Fibroblast of skin of left quadriceps (primary cell): ENCODE results near the gene MEIOSIN.
A peak's percentile ranks its signal among the peaks of the same experiment; 100 is the strongest.

ENCODE experiments used
- DNase-seq, 2 experiments: peaks; one replicate each; pipeline ENCODE4 v3.0.0-alpha.2; 2013; ENCODE audit warnings: low read depth in 2 of 2

The MEIOSIN gene

DNA sequence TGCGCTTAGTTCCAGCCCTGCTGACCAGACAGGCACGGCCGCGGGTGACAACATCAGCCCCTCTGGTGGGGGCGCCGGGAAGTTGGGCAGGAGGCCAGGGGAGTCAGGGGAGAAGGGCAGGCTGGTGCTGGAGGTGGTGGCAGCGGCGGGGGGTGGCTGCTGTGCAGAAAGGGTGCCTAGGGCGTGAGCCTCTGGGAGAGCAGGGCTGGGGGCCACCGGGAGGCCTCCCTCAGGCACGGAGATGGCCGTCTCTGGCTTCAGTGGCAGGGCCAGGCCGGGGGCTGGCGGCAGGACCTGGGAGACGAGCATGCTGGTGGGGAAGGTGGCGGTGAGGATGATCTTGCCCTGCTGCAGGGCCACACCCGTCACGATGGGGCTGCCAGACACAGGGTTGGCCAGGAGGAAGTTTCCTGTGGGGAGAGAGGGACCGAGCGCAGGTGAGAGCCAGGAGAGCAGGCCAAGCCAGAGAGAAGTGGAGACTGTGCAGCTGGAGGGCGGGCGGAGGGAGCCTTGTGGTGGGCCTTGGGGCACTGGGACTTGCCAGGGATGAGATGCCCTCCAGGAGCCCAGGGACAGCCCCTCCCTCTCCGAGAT, 32.6 kb downstream of the MEIOSIN start:
- DNase-seq, result no peak

DNA sequence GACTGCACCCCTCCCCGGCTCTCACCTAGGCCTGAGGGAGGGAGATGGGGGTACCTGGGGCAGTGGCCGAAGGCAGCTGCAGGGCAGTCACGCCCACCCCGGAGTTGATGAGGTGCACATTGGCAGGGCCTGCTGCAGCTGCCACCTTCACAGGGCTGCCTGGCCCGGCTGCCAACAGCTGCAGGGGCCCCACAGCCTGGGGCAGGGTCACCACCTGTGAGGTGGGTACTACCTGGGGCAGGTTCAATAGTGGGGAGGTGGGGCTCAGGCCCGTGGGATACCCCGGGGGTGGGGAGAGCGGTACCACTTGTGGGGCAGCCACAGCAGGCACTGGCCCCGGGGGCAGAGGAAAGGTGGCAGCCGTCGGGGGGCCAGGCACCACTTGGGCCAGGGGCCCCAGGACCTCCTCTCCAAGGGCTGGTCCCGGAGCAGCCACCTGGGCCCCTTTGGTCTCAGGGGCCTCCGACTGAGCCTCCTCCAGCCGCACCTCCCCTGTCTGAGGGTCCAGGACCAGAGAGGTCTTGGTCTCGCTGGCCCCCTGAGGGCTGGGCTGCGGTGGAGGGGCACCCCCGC, 33.1 kb downstream of the MEIOSIN start:
- DNase-seq, result no peak

DNA sequence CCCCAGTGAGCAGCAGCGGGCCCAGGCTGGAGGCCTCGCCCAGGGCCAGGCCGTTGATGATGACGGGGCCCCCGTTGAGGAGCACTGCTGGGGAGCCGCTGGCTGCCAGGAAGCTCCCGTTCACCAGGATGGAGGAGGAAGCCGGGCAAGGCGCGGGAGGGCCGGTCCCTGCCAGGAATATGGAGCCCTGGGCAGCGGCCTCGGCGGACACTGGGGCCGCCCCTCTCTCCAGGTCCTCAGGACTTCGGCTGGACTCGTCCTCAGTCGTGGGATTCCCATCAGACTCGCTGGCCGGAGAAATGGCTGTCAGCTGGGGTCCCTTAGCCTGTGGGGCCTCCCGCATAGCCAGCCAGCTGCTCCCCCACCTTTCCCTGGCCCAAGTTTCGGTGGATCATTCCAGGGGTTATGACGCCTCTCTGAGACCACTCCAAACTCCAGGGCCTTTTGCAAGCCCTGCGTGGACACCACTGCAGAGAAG, 33.7 kb downstream of the MEIOSIN start:
- DNase-seq, result no peak

DNA sequence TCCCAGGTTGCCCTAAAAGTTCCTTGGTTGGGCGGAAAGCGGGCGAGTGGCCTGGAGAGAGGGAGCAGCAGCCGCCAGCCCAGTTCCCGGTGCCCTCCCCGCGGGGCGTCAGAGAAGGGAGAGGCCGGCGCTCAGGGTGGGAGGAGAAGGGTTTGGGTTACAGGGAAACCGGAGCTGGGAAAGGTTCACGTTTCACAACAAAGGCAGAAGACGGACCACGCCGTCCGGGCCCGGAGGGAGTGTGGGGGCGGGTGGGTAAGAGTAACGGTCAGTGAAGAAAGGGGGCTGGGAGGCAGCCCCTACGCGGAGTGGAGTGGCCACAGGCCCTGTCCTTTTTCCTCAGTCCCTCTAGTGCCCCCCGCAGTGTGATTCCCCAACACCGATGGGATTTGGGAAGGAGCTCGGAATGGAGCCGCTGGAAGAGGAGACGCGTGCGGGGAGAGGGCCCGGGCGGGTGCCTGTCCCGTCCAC, 34.2 kb downstream of the MEIOSIN start:
- DNase-seq, result peak; percentile 51 to 61

DNA sequence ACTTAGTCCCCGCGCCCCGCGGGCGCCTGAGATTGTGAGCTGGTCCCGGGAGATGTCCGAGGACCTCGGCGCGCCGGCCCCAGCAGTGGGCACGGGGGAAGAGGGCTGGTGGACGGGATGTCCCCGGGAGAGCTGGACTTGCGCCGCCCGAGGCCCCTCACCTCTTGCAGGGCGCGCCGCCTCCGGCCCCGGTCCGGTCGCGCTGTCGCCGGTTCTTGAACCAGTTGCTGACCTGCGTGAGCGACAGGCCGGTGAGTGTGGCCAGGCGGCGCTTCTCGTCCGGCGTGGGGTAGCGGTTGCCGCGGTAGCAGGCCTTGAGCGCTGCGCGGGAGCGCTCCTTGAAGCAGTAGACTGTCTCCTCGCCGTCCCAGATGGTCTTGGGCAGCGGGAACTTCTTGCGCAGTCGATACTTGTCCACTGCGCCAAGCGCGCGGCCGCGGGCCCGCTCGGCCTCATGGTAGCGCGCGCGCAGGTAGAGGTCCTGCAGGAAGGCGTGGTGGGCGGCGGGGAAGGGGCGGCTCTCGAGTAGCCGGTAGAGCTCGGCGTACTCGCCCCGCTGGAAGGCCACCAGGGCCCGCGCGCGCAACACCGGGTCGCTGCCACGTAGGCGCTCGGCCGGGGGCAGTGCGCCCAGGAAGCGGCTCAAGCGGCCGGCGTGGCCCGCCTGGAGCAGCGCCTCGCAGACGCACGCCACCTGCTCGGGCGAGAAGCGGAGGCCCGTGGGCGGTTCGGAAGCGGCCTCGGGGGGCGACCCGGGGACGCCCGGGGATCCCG, 34.8 kb downstream of the MEIOSIN start:
- no peak for DNase-seq

DNA sequence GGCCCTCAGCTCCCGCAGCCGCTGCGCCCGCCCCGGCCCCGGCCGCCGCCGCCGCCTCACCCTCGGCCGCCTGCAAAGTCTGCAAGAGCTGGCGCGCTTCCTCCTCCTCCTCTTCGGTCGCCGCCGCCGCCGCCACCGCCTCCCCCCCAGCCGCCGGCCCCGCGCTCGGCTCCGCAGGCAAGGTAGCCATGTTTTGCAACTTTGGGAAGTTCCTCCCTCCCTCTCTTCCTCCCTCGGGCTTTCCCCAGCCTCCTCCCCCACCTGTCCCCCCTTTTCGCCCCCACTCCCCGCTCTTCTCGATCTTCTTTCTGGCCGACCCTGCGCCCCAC, 35.4 kb downstream of the MEIOSIN start:
- DNase-seq, result no peak

DNA sequence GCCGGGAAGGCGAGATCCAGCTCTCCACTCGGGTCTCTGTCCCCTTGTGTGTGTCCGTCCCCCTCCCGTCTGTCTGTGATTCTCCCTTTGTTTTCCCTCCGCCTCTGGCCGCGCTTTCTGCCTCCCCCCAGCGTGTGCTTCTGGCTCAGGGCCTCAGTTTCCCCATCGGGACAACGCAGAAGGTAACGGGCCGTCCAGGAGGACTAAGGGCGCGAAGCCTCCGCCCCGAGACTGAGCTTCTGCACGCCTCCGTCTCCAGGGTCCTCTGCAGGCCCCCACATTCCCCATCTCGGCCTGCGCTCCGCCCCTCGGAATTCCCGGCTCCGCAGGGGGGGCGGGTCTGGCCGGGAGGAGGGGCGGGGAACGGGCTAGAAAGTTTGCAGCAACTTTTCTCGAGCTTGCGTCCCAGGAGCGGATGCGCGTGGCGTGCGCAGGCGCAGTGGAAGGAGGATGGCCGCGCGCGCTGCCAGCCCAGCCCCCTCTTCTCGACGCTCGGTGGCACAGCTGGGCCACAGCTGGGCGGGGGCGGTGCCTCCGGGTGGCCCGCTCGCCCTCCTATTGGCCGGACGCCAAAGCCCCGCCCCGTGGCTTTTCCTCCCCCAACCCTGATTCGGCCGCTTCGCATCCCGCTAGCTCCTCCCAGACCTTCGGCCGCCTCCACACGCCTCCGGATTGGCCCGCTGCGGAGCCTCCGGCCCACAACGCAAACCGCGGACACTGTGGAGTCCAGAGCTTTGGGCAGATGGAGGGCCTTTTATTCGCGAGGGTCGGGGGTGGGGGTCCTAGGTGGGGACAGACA, 35.9 kb downstream of the MEIOSIN start, which contains the start of gene SIX5:
TSS of gene SIX5 (minus strand) at position 269 of the 799 bp plus-strand sequence. CDS start 408 bp downstream, outside the sequence.
- peak; percentile 97 for DNase-seq

DNA sequence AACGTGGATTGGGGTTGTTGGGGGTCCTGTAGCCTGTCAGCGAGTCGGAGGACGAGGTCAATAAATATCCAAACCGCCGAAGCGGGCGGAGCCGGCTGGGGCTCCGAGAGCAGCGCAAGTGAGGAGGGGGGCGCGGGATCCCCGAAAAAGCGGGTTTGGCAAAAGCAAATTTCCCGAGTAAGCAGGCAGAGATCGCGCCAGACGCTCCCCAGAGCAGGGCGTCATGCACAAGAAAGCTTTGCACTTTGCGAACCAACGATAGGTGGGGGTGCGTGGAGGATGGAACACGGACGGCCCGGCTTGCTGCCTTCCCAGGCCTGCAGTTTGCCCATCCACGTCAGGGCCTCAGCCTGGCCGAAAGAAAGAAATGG, 36.6 kb downstream of the MEIOSIN start:
- DNase-seq, result no peak

DNA sequence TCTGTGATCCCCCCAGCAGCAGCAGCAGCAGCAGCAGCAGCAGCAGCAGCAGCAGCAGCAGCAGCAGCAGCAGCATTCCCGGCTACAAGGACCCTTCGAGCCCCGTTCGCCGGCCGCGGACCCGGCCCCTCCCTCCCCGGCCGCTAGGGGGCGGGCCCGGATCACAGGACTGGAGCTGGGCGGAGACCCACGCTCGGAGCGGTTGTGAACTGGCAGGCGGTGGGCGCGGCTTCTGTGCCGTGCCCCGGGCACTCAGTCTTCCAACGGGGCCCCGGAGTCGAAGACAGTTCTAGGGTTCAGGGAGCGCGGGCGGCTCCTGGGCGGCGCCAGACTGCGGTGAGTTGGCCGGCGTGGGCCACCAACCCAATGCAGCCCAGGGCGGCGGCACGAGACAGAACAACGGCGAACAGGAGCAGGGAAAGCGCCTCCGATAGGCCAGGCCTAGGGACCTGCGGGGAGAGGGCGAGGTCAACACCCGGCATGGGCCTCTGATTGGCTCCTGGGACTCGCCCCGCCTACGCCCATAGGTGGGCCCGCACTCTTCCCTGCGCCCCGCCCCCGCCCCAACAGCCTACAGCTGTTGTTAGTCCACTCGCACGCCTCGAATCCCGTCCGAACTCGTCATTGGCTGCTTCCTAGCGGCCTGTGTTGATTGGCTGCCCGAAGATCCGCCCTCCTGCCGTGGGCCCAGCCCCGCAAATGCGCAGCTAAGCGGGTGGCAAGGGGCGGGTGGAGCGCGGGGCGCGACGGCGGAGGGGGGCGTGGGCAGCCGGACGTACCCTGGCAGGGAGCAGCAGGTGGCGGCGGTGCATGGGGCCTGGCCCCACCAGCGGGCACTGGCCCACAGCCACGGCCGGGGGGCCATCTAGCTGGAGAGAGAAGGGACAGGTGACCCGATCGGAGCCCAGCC, 37.2 kb downstream of the MEIOSIN start:
- peak; percentile 95 to 96 for DNase-seq

DNA sequence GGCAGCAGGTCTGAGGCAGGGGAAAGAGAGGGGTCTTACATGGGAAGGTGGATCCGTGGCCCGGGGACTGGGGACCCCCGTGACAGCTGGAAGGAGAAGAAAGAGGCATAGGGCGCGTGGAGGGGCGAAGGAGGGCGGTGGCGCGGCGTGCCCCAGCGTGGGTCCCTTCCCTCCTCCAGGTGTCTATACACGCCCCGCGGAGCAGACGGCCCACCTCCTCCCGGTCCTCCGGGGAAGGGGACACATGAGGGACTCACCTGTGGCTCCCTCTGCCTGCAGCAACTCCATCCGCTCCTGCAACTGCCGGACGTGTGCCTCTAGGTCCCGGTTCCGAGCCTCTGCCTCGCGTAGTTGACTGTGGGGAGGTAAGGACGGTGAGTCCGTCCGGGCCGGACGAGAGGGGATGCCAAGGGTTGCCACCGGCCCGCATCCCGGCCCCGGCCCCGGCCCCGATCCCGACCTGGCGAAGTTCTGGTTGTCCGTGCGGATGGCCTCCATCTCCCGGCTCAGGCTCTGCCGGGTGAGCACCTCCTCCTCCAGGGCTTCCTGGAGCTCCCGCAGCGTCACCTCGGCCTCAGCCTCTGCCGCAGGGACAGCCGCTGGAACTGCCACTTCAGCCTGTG, 38.2 kb downstream of the MEIOSIN start:
- DNase-seq, result no peak

DNA sequence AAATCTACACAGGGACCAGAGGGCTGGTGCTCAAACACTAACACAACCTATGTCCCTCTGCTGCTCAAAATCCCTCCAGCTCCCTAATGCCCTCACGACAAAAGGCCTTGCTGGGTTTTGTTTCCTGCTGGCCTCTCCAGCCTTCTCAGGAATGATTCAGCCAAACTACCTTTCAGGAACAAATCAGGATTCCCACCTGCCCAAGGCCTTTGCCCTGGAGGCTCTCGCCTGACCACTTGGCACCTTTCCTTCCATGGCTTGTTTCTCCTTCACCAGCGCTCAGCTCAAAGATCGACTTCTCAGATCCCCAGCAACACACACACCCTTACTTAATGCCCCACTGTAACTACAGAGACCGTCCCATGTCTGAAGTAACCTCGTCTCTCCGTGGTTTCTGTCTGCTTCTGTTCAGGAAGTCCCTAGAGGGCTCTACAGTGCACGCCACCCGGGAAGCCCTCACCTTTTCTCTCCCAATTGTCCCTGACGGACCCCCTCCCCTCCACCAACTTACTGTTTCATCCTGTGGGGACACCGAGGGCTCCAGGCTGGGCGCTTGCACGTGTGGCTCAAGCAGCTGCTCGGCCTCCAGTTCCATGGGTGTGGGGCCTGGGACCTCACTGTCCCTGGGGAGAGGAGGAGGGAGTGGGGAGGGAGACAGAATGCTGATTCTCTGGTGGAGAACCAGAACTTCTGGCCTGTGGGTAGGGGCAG, 39.0 kb downstream of the MEIOSIN start:
- no peak for DNase-seq

DNA sequence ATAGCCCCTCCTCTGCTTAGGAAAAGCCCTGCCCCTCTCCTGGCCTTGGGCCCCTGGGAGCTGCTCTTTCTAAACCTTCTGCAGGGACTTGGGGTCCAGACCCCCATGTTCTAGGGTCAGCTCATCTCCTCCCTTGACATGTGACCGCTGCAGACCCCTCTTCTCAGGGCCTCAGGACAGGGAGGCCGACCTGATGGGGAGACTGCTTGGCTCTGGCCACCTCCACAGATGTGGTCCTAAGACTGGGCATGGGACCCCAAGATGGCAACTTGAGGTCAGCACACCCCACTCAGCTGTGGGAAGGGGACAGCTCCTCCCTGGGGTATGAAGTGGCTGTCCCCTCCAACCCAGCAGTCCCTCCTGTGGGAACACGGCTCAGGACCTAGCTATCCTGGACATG, 39.7 kb downstream of the MEIOSIN start:
- DNase-seq, result no peak

DNA sequence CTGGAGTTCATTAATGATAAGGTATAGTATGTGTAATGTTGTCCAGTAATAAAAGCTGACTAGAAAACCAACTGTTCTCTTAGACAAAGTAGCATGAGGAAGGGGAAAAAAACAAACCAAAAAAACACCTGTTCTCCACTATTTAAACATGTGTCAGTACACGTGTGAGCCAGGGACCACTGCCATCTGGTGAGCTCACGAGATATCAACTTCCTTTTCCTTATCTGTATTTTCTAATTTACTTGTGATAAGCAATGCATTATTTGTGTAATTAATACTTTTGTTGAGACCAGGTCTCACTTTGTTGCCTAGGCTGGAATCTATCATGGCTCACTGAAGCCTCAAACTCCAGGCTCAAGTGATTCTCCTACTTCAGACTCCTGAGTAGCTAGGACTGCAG, 40.1 kb downstream of the MEIOSIN start:
- no peak for DNase-seq

DNA sequence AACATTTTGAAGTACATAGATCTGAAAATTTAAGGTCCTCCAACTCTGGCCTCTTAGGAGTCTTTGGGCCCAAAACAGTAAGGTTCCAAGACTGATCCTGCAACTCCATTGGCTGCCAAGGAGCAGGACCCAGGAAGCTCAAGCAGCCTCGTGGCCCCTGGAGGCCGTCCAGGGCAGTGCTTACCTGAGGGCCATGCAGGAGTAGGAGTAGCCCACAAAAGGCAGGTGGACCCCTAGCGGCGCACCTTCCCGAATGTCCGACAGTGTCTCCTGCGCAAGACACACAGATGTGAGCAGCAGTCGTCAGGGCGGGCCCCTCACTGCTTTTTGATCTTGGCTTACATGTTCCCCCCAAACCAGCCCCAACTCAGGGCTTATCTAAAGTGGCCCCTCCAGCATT, 41.5 kb downstream of the MEIOSIN start:
- no peak for DNase-seq

DNA sequence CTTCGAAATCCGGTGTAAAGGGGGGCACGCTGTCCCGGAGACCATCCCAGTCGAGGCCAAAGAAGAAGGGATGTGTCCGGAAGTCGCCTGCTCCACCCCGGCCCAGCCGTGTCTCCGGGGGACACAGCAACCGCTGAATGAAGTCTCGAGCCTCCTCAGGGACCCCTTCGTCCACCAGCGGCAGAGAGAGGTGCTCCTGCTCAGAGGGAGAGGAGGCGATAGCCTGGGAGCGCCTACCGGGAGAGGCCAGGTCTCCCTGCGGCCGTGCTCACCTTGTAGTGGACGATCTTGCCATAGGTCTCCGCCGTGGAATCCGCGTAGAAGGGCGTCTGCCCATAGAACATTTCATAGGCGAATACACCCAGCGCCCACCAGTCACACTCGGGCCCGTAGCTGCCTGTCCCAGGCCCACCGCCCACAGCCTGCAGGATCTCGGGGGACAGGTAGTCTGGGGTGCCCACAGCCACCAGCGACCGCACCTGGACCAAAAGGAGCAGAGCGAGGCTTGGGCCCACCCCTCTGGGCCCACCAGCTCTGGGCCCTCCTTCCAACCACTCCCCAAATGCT, 44.2 kb downstream of the MEIOSIN start:
- no peak for DNase-seq

DNA sequence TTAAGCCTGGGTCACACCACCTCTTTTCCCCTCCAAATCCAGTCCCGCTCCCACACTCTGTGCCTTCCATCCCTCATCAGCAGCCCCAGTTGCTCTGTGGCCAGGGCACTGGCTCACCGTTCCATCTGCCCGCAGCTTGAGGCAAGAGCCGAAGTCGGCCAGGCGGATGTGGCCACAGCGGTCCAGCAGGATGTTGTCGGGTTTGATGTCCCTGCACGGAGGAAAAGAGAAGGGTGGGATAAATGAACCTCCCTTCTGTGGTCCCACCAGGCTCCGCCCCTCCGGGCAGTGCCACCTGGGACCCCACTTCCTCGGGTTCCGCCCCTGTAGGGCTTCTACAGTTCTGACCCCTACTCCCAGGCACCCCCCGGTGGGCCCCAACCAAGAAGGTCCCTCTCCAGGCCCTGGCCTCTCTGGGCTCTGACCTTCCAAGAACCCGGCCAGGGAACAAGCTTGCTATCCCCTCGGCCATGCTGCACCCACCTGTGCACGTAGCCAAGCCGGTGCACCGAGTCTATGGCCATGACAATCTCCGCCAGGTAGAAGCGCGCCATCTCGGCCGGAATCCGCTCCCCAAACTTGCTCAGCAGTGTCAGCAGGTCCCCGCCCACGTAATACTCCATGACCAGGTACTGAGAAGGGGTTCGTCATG, 44.9 kb downstream of the MEIOSIN start:
- no peak for DNase-seq

DNA sequence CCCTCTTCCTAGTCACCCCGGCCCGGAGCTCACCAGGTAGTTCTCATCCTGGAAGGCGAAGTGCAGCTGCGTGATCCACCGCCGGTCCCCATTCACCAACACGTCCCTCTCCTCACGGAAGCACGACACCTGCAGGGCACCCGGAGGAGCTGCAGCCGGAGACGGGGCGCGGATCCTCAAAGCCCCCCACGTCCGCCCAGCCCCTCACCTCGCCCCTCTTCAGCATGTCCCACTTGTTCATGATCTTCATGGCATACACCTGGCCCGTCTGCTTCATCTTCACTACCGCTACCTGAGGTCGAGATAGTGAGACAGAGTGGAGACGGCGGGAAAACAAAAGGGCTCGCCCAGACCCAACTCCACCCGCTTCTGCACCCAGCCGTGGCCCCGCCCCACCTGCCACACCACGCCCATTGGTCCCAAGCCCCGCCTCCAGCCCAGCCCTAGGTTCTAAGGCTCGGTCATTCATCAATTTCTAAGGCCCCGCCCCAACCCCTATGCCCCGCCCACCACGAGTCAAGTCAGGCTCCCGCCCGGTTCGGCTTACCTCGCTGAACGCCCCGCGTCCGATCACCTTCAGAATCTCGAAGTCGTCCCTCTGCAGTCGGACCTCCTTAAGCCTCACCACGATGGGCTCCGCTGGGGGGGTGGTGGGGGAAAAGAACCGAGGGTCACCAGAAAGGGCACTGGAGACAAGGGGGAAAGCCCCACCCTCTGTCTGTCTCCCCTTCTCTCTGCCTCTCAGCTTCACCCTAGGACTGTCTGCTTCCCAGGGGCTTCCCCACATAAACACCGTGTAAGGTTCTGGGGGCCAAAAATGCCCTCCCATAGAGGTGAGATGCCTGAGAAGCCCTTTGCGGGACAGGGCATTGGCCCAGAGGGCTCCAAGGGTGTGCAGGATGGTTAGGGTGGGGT, 46.2 kb downstream of the MEIOSIN start:
- DNase-seq, result no peak

DNA sequence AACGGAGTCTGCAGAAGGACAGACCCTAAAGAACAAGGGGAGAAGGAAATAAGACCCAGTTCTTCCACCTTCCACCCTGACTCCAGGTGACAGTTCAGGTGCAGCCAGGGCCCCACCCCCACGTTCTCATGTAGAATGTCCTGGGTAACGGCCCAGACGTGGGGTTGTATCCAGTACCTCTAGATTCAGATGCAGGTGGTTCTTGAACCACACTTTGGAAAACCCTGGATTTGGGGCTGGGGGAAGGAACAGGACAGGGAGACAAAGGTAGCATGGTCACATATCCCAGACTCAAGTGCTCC, 46.9 kb downstream of the MEIOSIN start:
- no peak for DNase-seq
